Tibial nerve (tissue), 4 donors: ENCODE measurements around the gene ULBP2. TPM values are rescaled to one million over a fixed set of nuclear protein-coding genes. Genes with fewer than 3 reads are reported as not detected.
"Not testable (repeated sequence)": the region's sequence is repeated elsewhere in the genome, so short reads cannot be mapped to it uniquely, and the experiment has no call there.

Source experiments
- DNase-seq, 2 donors: peaks; one replicate each; pipeline ENCODE4 v3.0.0-alpha.2; 2019; ENCODE audit warnings: low spot score in 2 of 2
- H3K27ac ChIP-seq, 4 donors: fragments of 200-600 bp; sonication (generic) in 3 of 4; one replicate each; pipeline ENCODE4 v1.5.1; 2017 to 2019; ENCODE audit warnings: mild to moderate bottlenecking in 1 of 4
- H3K27me3 ChIP-seq, 2 donors: fragments of 200-600 bp; sonication (generic) in 1 of 2; one replicate each; pipeline versions ENCODE4 v1.5.1 to v1.6.0; 2017 to 2019
- H3K36me3 ChIP-seq, 3 donors: fragments of 200-600 bp; sonication (generic); one replicate each; pipeline ENCODE4 v1.5.1; 2018 to 2019
- H3K4me1 ChIP-seq, 4 donors: fragments of 200-600 bp; sonication (generic) in 3 of 4; one replicate each; pipeline ENCODE4 v1.5.1; 2017 to 2019
- H3K4me3 ChIP-seq, 4 donors: fragments of 200-600 bp; sonication (generic) in 3 of 4; one replicate each; pipeline ENCODE4 v1.5.1; 2017 to 2019; ENCODE audit warnings: mild to moderate bottlenecking in 1 of 4, moderate library complexity in 1 of 4
- H3K9me3 ChIP-seq, 4 donors: fragments of 200-600 bp; sonication (generic) in 3 of 4; one replicate each; pipeline ENCODE4 v1.5.1; 2017 to 2019
- CTCF ChIP-seq, 5 experiments: fragments of 200-600 bp in 3 of 5; fragments of 450-650 bp in 2 of 5; sonication (generic) in 3 of 5; IDR thresholded peaks; one replicate each; pipeline ENCODE4 v1.5.1; 2016 to 2019; ENCODE audit warnings: antibody characterized with exemption in 5 of 5, mild to moderate bottlenecking in 3 of 5, moderate library complexity in 2 of 5
- EP300 ChIP-seq, 2 donors: sonication (generic); formaldehyde crosslinking; IDR thresholded peaks; one replicate each; pipeline ENCODE4 v1.6.1; 2017; ENCODE audit warnings: antibody characterized with exemption in 2 of 2, mild to moderate bottlenecking in 1 of 2
- POLR2A ChIP-seq, 2 donors: fragments of 450-650 bp; IDR thresholded peaks; one replicate each; pipeline ENCODE4 v1.6.1; 2017; ENCODE audit warnings: antibody characterized with exemption in 2 of 2, mild to moderate bottlenecking in 2 of 2, moderate library complexity in 2 of 2
- WGBS, 2 donors: methylation state at CpG; one replicate each; pipeline ENCODE4 v1.1.5; 2018; 5-methylcytosine and 5-hydroxymethylcytosine counted together
- total RNA-seq, 4 donors: library from RNA; depleted of rRNA; stranded (reverse); fragments of >200 nt; gene quantifications; one replicate each; pipeline ENCODE4 v1.1.0, GENCODE V29; 2016

The ULBP2 gene
- total RNA-seq, 4 donors from 2014 or later, result 0.22 TPM; not detected in 3

GRCh38 chr6:149910721-149911151 is 31.1 kb upstream of the ULBP2 start:
- DNase-seq, result no peak
- Histone ChIP-seq H3K27ac (no peak overlapping the region), H3K4me1 (no peaks in the 10 kb centered on the region), H3K9me3 (peaks cover 0 to 14% (median 2%) of the 10 kb centered on the region in 4 donors), H3K27me3 (no peaks in the 10 kb centered on the region), H3K4me3 (no peak overlapping the region), H3K36me3 (no peaks in the 10 kb centered on the region)
- 92 to 94% methylated on average over 23 of the region's 23 CpGs for WGBS, 2 donors
- TF ChIP-seq POLR2A (IDR thresholded peaks at IDR 0.05) (no peak), CTCF (IDR thresholded peaks at IDR 0.05) (no peak), EP300 (IDR thresholded peaks at IDR 0.05) (no peak)

GRCh38 chr6:149912680-149913079 is 29.1 kb upstream of the ULBP2 start:
- peaks cover 0 to 14% (median 2%) of the 10 kb centered on the region in 4 donors for H3K9me3 ChIP-seq
- not testable (repeated sequence) for H3K36me3 ChIP-seq, H3K4me3 ChIP-seq, H3K27me3 ChIP-seq, H3K27ac ChIP-seq, DNase-seq, H3K4me1 ChIP-seq
- 77% methylated on average over 3 of the region's 3 CpGs for whole genome bisulfite sequencing, 2 donors

- Histone ChIP-seq H3K4me1 (no peaks in the 10 kb centered on the region), H3K27me3 (no peaks in the 10 kb centered on the region), H3K36me3 (no peaks in the 10 kb centered on the region), H3K27ac (no peak overlapping the region), H3K9me3 (peaks cover 0 to 10% (median 2%) of the 10 kb centered on the region in 4 donors), H3K4me3 (no peak overlapping the region)
- TF ChIP-seq POLR2A (IDR thresholded peaks at IDR 0.05) (no peak), CTCF (IDR thresholded peaks at IDR 0.05) (no peak), EP300 (IDR thresholded peaks at IDR 0.05) (no peak)
- DNase-seq, result no peak
- WGBS, 2 donors, result 83% methylated on average over 2 of the region's 2 CpGs
Measured at GRCh38 chr6:149913085-149913484, 28.7 kb upstream of the ULBP2 start.

GRCh38 chr6:149913540-149914240 is 28.1 kb upstream of the ULBP2 start:
- TF ChIP-seq CTCF (IDR thresholded peaks at IDR 0.05) (no peak), EP300 (IDR thresholded peaks at IDR 0.05) (no peak), POLR2A (IDR thresholded peaks at IDR 0.05) (no peak)
- peaks cover 0 to 4% (median under 1%) of the 10 kb centered on the region in 4 donors for H3K9me3 ChIP-seq
- WGBS, 2 donors, result 59 to 68% methylated on average over 9 of the region's 9 CpGs
- no peaks in the 10 kb centered on the region for H3K27me3 ChIP-seq
- no peak overlapping the region for H3K4me3 ChIP-seq
- H3K4me1 ChIP-seq, result no peaks in the 10 kb centered on the region
- H3K36me3 ChIP-seq, result no peaks in the 10 kb centered on the region
- H3K27ac ChIP-seq, result no peak overlapping the region
- DNase-seq, result no peak

GRCh38 chr6:149915970-149916865 is 25.6 kb upstream of the ULBP2 start:
- TF ChIP-seq EP300 (IDR thresholded peaks at IDR 0.05), result no peak
- no peak for TF ChIP-seq CTCF (IDR thresholded peaks at IDR 0.05)
- TF ChIP-seq POLR2A (IDR thresholded peaks at IDR 0.05), result no peak
- H3K4me3 ChIP-seq, result no peak overlapping the region
- H3K4me1 ChIP-seq, result no peaks in the 10 kb centered on the region
- no peaks in the 10 kb centered on the region for H3K9me3 ChIP-seq
- 88 to 90% methylated on average over 10 of the region's 10 CpGs for WGBS, 2 donors
- no peak overlapping the region for H3K27ac ChIP-seq
- H3K36me3 ChIP-seq, result no peaks in the 10 kb centered on the region
- H3K27me3 ChIP-seq, result peaks cover 0 to 3% of the 10 kb centered on the region in 2 donors
- DNase-seq, result no peak
